C4-2B (cell line): Measurements from ENCODE around the gene PLA2G4B.

Experiments
- ZFX ChIP-seq: fragments of 450-650 bp; IDR thresholded peaks from 2 replicates; pipeline ENCODE4 v1.6.1; 2017
- TF ChIP-seq, protein P1 (sequence below): fragments of 450-650 bp; conservative IDR thresholded peaks from 2 replicates; pipeline ENCODE4 v1.5.1; 2017; ENCODE audit warnings: mild to moderate bottlenecking

DNA sequence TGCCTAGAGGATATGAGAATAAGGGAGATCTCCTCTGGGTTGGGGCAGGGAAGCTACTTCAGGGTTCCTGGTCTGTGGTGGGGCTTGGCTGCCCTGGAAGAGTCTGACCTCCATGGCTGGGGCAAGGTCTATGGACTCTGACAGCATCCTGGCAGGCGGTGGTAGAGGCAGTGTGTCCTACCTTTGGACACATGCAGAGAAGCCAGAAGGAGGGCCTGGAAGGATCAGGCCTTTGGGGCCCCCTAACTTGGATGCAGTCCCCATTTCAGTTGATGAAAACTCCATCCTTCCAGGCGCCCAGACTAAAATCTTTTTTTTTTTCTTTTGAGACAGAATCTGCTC lies 44.8 kb downstream of the PLA2G4B start:
- TF ChIP-seq, protein P1, sequence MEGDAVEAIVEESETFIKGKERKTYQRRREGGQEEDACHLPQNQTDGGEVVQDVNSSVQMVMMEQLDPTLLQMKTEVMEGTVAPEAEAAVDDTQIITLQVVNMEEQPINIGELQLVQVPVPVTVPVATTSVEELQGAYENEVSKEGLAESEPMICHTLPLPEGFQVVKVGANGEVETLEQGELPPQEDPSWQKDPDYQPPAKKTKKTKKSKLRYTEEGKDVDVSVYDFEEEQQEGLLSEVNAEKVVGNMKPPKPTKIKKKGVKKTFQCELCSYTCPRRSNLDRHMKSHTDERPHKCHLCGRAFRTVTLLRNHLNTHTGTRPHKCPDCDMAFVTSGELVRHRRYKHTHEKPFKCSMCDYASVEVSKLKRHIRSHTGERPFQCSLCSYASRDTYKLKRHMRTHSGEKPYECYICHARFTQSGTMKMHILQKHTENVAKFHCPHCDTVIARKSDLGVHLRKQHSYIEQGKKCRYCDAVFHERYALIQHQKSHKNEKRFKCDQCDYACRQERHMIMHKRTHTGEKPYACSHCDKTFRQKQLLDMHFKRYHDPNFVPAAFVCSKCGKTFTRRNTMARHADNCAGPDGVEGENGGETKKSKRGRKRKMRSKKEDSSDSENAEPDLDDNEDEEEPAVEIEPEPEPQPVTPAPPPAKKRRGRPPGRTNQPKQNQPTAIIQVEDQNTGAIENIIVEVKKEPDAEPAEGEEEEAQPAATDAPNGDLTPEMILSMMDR: no peak
- TF ChIP-seq ZFX: no peak
